Stromal cell of bone marrow (primary cell): ENCODE results near the gene ARHGAP18.
A peak's percentile ranks its signal among the peaks of the same experiment; 100 is the strongest.
"Not testable (repeated sequence)": the region's sequence is repeated elsewhere in the genome, so short reads cannot be mapped to it uniquely, and the experiment has no call there.

Source experiments
- DNase-seq: peaks from one replicate; pipeline ENCODE4 v3.0.0-alpha.2; 2012; ENCODE audit warnings: low read depth

ARHGAP18 gene

GRCh38 chr6:129578315-129578714 lies 131.7 kb downstream of the ARHGAP18 start:
- no peak for DNase-seq

GRCh38 chr6:129577691-129578090 lies 132.3 kb downstream of the ARHGAP18 start:
- DNase-seq: no peak

- DNase-seq: no peak
Measured at GRCh38 chr6:129576456-129576855, 133.5 kb downstream of the ARHGAP18 start.

GRCh38 chr6:129575378-129576118 lies 134.4 kb downstream of the ARHGAP18 start:
- DNase-seq: peak; percentile 33

GRCh38 chr6:129574605-129575004 lies 135.4 kb downstream of the ARHGAP18 start:
- not testable (repeated sequence) for DNase-seq

GRCh38 chr6:129570929-129571328 lies 139.0 kb downstream of the ARHGAP18 start:
- DNase-seq: not testable (repeated sequence)

- DNase-seq: no peak
Measured at GRCh38 chr6:129568015-129568414, 142.0 kb downstream of the ARHGAP18 start.

- no peak for DNase-seq
Measured at GRCh38 chr6:129567374-129567773, 142.6 kb downstream of the ARHGAP18 start.

GRCh38 chr6:129565811-129566210 lies 144.2 kb downstream of the ARHGAP18 start:
- no peak for DNase-seq

GRCh38 chr6:129565366-129565765 lies 144.6 kb downstream of the ARHGAP18 start:
- DNase-seq: no peak

GRCh38 chr6:129558248-129558647 lies 151.7 kb downstream of the ARHGAP18 start:
- no peak for DNase-seq

GRCh38 chr6:129555206-129555832 lies 154.7 kb downstream of the ARHGAP18 start:
- DNase-seq: no peak

GRCh38 chr6:129552413-129552812 lies 157.6 kb downstream of the ARHGAP18 start:
- no peak for DNase-seq

GRCh38 chr6:129551486-129551885 lies 158.5 kb downstream of the ARHGAP18 start:
- no peak for DNase-seq

GRCh38 chr6:129546702-129547101 lies 163.3 kb downstream of the ARHGAP18 start:
- no peak for DNase-seq

- no peak for DNase-seq
Measured at GRCh38 chr6:129544892-129545612, 164.9 kb downstream of the ARHGAP18 start.

- DNase-seq: no peak
Measured at GRCh38 chr6:129543981-129544380, 166.0 kb downstream of the ARHGAP18 start.

- DNase-seq: no peak
Measured at GRCh38 chr6:129542705-129543104, 167.3 kb downstream of the ARHGAP18 start.

- no peak for DNase-seq
Measured at GRCh38 chr6:129539032-129539431, 170.9 kb downstream of the ARHGAP18 start.

- DNase-seq: no peak
Measured at GRCh38 chr6:129536271-129536670, 173.7 kb downstream of the ARHGAP18 start.

- DNase-seq: no peak
Measured at GRCh38 chr6:129534926-129535325, 175.1 kb downstream of the ARHGAP18 start.
